Measurements from ENCODE around the gene FSD1. TPM values are rescaled to one million over a fixed set of nuclear protein-coding genes. Genes with fewer than 3 reads are reported as not detected.
"Not testable (repeated sequence)": the region's sequence is repeated elsewhere in the genome, so short reads cannot be mapped to it uniquely, and the experiment has no call there.

FSD1 gene
- polyA plus RNA-seq, 4 donors: 4.6 to 6.5 (median 5.5) TPM

GRCh38 chr19:4284176-4284958, 20.0 kb upstream of the FSD1 start:
- no peak for DNase-seq (ENCODE audit: low read depth in 4 of 4, low spot score in 3 of 4)

DNA sequence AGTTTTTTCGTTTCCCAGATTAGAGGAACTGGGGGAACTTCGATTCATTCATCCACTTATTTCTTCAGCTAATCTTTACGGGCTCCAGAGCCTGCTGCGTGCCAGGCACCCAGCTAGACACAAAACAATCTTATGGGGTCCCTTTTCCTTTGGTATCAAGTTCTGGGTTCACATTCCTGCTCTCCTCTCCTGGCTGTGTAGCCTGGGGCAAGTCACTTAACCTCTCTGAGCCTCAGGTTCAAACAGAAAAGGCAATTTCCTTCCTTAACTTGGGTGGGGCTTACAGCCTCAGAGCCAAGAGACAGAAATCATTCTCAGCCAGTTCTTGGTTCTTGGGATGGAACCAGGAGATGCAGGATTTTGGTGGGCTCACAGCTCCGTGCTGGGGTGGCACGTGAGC, 19.4 kb upstream of the FSD1 start:
- no peak for DNase-seq (ENCODE audit: low read depth in 4 of 4, low spot score in 3 of 4)

DNA sequence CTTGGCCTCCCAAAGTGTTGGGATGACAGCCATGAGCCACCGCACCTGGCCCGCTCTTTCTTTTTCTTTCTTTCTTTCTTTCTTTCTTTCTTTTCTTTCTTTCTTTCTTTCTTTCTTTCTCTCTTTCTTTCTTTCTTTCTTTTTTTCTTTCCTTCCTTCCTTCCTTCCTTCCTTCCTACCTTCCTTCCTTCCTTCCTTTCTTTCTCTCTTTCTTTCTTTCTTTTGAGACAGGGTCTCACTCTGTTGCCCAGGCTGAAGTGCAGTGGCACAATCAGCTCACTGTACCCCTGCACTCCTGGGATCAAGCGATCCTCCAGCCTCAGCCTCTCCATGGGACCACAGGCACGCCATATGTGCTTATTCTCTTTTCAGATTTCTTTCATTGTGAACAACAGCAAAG, 18.3 kb upstream of the FSD1 start:
- not testable (repeated sequence) for DNase-seq (ENCODE audit: low read depth in 4 of 4, low spot score in 3 of 4)

GRCh38 chr19:4288091-4288777, 16.2 kb upstream of the FSD1 start:
- DNase-seq (ENCODE audit: low read depth in 4 of 4, low spot score in 3 of 4): no peak

DNA sequence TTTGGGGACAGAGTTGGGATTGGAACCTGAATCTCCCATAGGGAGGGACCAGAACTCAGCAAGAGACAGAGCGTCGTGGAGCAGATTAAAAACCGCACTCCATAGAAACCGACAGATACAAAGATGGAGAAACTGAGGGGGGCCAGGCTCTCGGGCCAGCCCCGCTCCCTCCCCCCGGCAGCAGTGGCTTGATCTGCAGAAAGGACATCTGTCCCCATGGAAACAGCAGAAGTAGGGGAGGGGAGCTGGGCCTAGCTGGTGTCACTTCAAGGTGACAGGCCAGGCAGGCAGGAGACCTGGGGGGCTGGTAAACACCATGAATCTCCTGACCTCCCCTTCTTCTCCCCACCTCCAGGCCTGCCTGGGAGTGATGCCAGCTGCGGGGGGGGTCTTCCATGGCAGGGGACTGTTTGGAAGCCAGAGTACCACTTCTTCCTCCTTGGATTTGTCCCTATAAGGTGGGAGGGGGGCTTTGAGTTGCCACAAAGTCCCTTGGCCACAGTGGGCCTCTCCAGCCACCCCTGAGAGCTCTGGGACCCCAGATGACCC, 13.1 kb upstream of the FSD1 start:
- no peak for DNase-seq (ENCODE audit: low read depth in 4 of 4, low spot score in 3 of 4)

DNA sequence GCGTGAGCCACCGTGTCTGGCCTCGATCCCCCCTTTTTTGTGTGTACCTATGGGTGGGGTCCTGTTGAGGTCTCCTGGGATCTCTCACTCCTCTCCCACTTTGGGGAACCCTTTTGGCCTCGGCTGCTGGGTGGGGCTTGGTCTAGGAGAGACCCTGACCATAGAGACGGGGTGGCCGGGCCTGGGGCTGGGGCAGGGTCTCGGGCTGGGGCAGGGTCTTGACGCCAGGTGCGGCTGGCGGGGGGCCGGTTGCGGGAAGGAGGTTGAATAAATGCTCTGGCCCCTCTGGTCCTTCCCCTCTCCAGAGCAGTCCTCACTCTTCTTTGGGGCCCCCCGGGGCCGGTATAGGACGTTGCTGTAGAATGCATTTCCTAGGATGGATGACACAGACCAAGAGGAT, 11.9 kb upstream of the FSD1 start:
- DNase-seq (ENCODE audit: low read depth in 4 of 4, low spot score in 3 of 4): no peak

- DNase-seq (ENCODE audit: low read depth in 4 of 4, low spot score in 3 of 4): no peak
Observed at GRCh38 chr19:4294389-4294788, 10.0 kb upstream of the FSD1 start.

DNA sequence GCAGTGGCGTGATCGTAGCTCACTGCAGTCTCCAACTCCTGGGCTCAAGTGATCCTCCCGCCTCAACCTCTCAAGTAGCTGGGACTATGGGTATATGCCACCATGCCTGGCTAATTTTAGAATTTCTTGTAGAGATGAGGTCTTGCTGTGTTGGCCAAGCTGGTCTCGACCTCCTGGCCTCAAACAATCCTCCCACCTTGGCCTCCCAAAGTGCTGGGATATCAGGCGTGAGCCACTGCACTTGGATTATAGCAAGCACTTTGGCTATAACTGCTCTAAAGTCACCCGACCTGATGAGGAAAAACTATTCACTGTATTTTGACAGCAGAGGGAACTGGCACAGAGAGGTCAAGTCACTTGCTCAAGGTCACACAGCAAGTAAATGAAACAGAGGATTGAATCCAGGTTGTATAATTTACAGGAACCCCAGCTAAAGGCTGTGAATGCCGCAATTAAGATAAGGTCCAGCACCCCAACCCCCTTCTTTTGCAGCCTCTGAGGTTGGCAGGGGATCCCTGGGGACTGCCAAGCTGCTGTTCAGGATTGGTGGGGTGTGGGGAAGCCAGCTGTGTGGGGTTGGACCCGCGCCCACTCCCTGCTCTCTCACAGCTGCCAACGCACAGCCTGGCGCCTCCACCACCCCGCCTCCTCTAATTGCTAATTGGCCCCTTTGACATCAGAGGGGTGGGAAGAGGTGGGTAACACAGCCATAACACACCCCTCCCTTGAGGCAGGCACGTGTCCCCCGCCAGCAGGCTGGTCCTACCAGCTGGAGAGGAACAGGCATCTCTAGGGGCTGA, 8.2 kb upstream of the FSD1 start:
- DNase-seq (ENCODE audit: low read depth in 4 of 4, low spot score in 3 of 4): no peak

- DNase-seq (ENCODE audit: low read depth in 4 of 4, low spot score in 3 of 4): no peak
Observed at GRCh38 chr19:4297901-4298809, 6.2 kb upstream of the FSD1 start.

DNA sequence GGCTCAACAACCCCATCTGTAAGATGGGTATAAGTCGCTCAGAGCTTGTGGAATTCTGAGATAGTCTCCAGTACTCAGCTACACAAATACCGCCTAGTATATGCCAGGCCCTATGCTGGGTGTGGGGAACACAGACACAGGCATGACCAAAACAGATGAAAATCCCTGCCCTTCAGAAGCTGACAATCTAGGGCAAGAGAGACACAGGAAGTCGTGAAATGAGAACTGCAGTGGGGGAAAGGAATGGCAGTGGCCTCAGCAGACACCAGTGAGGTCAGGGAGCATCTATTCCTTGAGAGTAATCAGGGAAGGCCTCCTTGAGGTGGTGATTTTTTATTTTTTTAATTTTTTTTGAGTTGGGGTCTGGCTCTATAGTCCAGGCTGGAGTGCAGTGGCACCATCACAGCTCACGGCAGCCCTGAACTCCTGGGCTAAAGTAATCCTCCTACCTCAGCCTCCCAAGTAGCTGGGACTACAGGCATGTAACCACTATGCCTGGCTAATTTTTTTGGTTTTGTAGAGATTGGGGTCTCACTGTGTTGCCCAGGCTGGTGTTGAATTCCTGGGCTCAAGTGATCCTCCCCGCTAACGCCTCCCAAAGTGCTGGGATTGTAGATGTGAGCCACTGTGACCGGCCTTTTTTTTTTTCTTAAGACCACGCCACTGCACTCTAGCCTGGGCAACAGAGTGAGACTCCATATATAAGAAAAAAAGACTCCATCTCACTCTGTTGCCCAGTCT, 5.4 kb upstream of the FSD1 start:
- DNase-seq (ENCODE audit: low read depth in 4 of 4, low spot score in 3 of 4): no peak

DNA sequence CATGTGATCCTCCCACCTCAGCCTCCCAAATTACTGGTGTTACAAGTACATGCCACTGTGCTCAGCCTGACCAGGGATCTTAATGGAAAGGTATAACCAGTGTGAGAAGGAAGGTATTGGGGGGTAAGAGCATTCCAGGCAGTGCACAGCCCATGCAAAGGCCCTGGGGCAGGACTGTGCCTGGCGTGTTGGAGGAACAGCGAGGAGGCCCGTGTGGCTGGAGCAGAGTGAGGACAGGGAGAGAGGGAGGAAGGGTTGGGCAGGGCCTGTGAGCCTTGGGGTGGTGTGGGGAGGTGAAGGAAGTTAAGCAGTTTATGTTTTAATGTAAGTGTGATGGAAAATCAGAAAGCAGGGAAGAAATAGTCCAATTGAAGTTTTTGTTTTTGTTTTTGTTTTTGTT, 3.8 kb upstream of the FSD1 start:
- no peak for DNase-seq (ENCODE audit: low read depth in 4 of 4, low spot score in 3 of 4)

DNA sequence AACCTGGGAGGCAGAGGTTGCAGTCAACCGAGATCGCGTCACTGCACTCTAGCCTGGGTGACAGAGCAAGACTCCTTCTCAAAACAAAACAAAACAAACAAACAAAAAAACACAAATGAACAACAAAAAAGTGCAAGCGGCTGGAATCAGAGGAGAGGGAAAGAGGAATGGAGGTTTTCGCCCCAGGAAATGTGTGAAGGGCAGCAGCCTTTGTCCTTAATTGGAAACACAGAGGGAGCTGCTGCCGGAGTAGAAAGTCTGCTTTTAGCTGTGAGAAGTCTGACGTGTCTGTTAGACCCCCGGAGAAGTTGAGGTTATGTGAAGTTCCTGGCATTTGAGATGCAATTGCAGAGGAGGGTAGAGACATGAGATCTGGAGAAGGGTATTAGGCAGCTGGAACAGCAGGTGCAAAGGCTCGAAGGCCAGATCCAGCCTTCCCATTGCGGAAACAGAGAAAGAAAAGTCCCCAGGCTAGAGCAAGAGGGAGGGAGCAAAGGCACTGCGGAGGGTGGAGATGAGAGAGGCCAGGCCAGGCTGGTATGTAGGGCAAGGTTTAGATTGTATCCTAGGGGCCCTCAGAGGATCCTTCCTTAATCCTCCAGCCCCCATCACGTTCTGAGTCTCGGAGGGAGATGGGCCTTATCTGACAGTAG, 2.7 kb upstream of the FSD1 start:
- DNase-seq (ENCODE audit: low read depth in 4 of 4, low spot score in 3 of 4): no peak

GRCh38 chr19:4302243-4302640, 2.2 kb upstream of the FSD1 start, which contains the start of gene TMIGD2:
Gene TMIGD2 (minus strand): TSS chr19:4302389. CDS start chr19:4302385, 4 bp downstream.
- no peak for DNase-seq (ENCODE audit: low read depth in 4 of 4, low spot score in 3 of 4)

DNA sequence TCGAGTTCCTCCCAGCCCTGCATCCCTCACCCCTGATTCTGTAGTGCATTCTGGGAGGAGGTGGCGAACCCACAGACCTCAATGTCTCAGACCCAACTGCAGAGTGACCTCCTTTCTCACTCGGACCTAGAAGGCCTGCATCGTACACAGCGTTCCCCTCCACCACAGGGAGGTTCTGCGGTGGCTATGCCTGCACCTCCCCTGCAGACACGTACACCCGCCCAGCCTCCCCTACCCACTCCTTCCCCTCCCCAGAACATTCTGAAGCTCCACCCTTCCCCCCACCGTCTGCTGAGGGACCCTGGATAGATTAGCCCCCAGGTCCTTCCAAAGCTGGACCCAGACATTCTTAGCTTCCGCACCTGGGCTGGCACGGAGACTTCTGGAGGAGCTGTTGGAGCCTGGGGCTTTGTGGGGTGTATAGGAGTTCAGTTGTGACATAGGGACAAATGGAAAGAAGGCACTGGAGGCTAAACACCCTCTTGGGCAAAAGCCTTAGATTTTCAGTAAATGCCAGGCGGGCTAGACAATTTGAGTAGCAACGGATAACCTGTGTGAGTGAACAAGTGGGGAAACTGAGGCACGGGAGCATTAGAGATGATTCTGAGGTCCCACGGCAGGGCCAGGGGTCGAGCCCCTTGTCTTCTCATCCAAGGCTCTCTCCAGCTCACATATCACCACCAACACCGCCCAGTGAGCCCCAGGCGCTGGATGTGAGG, 420 bp upstream of the FSD1 start:
- DNase-seq (ENCODE audit: low read depth in 4 of 4, low spot score in 3 of 4): no peak

- DNase-seq (ENCODE audit: low read depth in 4 of 4, low spot score in 3 of 4): no peak
Observed at GRCh38 chr19:4305257-4305612, 837 bp downstream of the FSD1 start.

DNA sequence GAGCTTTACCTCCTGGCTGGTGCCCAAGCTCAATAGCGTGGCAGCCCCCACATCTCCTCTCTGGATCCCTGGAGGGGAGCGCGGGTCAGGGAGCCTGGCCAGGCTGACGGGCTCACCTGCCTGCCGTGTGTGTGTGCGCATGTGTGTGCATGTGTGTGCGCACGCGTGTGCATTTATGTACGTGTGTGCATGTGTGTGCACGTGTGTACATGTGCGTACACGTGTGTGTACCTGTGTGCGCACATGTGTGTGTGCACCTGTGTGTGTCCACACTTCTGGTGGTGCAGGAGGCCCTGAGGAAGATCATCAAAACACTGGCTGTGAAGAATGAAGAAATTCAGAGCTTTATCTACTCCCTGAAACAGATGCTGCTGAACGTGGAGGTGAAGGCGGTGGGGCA, 1.3 kb downstream of the FSD1 start:
- no peak for DNase-seq (ENCODE audit: low read depth in 4 of 4, low spot score in 3 of 4)

- no peak for DNase-seq (ENCODE audit: low read depth in 4 of 4, low spot score in 3 of 4)
Observed at GRCh38 chr19:4310247-4311121, 6.1 kb downstream of the FSD1 start.
